Kidney (tissue), 14 donors: ENCODE results near the gene WTAP. TPM values are rescaled to one million over a fixed set of nuclear protein-coding genes. Genes with fewer than 3 reads are reported as not detected.
"Not testable (repeated sequence)": the region's sequence is repeated elsewhere in the genome, so short reads cannot be mapped to it uniquely, and the experiment has no call there.

ENCODE experiments used
- DNase-seq, 5 donors: peaks; one replicate each; pipeline ENCODE4 v3.0.0-alpha.2; 2013 to 2020
- FAIRE-seq: peaks from 2 replicates; lab custom pipeline; 2012; peaks lifted over from hg19 to GRCh38; lab: Jason Lieb, UNC
- H3K27ac ChIP-seq, 2 donors: one replicate each; pipeline ENCODE4 v1.7.0; 2013; ENCODE audit warnings: low read depth in 2 of 2, low read length in 2 of 2, inconsistent platforms in 1 of 2
- H3K27me3 ChIP-seq: one replicate; pipeline ENCODE4 v1.7.1; 2013; ENCODE audit warnings: low read length, inconsistent platforms; ENCODE audit not compliant: control insufficient read depth, insufficient read depth
- H3K36me3 ChIP-seq, 3 donors: one replicate each; pipeline versions ENCODE4 v1.7.0 to v1.7.1; 2013; ENCODE audit warnings: low read length in 3 of 3, control low read depth in 1 of 3, inconsistent platforms in 1 of 3; ENCODE audit not compliant: insufficient read depth in 3 of 3, control insufficient read depth in 2 of 3
- H3K4me1 ChIP-seq, 3 donors: one replicate each; pipeline versions ENCODE4 v1.7.0 to v1.7.1; 2013; ENCODE audit warnings: low read length in 3 of 3, inconsistent platforms in 1 of 3, low read depth in 1 of 3; ENCODE audit not compliant: control insufficient read depth in 2 of 3, insufficient read depth in 2 of 3
- H3K4me3 ChIP-seq, 3 donors: one replicate each; pipeline versions ENCODE4 v1.7.0 to v1.8.1; 2013; ENCODE audit warnings: low read length in 3 of 3, control low read depth in 1 of 3, inconsistent platforms in 1 of 3
- H3K9ac ChIP-seq, 3 donors: one replicate each; pipeline versions ENCODE4 v1.7.0 to v1.7.1; 2013; ENCODE audit warnings: low read length in 3 of 3, control low read depth in 1 of 3, inconsistent platforms in 1 of 3
- H3K9me3 ChIP-seq, 3 donors: one replicate each; pipeline versions ENCODE4 v1.7.0 to v1.7.1; 2013; ENCODE audit warnings: low read length in 3 of 3, control low read depth in 1 of 3, inconsistent platforms in 1 of 3; ENCODE audit not compliant: control insufficient read depth in 2 of 3, insufficient read depth in 1 of 3
- CTCF ChIP-seq: IDR thresholded peaks from 3 replicates; pipeline ENCODE4 v1.5.1; 2012; ENCODE audit warnings: mild to moderate bottlenecking, moderate library complexity, borderline replicate concordance; ENCODE audit not compliant: insufficient read depth; ENCODE audit errors: extremely low read depth
- intact Hi-C: fragments of 100-400 bp; cut with DNase I; formaldehyde crosslinking; loops from one replicate; pipeline ENCODE4 v1.11.1; 2022
- polyA plus RNA-seq: library from polyadenylated mRNA; stranded (reverse); fragments of 350-450 nt; fragmentation: Illumina TruSeq; extraction: RNeasy Lipid Tissue Mini Kit (QIAGEN cat#74804); gene quantifications from one replicate; pipeline ENCODE4 v1.2.3, GENCODE V29; 2014; ENCODE audit warnings: low read depth, low replicate concordance; ENCODE audit not compliant: insufficient read depth
- total RNA-seq: library from RNA; stranded (reverse); fragmentation: NEBNext Ultra II Directional; extraction: Animal tissue kit (Norgen Biotek cat#: 25700); gene quantifications from one replicate; pipeline ENCODE4 v1.2.1, GENCODE V29; 2021
- donor health status: control.
- donor health status: control.
- donor health status: control.
- donor health status: control.
- donor health status: control.
- donor health status: DM: yes; HTN: yes; CAD: no.
- donor health status: Normal renal cell carcinoma (clear cell type).

The WTAP gene
- total and polyA plus RNA-seq, 2 donors from 2014 or later: 63.5 to 108 TPM

GRCh38 chr6:159688266-159688905 lies 38.9 kb upstream of the WTAP start:
- H3K27me3 ChIP-seq: no peaks in the 10 kb centered on the region
- no peak for DNase-seq
- no peak overlapping the region for H3K9ac ChIP-seq
- no peaks in the 10 kb centered on the region for H3K9me3 ChIP-seq
- H3K36me3 ChIP-seq: peaks cover 0 to 40% (median 21%) of the 10 kb centered on the region in 3 donors
- intact Hi-C loops: loop anchor here (10.0 kb wide), 1 partner anchor 46 kb away; no protein-coding TSS in a partner anchor
- no peak for TF ChIP-seq CTCF
- peak overlapping the region in 1 of 3 donors; percentile 16 for H3K4me3 ChIP-seq
- no peak for FAIRE-seq
- H3K27ac ChIP-seq: no peak overlapping the region
- H3K4me1 ChIP-seq: peaks cover 0 to 7% (median 3%) of the 10 kb centered on the region in 3 donors

GRCh38 chr6:159689001-159689400 lies 38.3 kb upstream of the WTAP start:
- H3K9ac ChIP-seq: no peak overlapping the region
- peaks cover 0 to 35% (median 18%) of the 10 kb centered on the region in 3 donors for H3K36me3 ChIP-seq
- DNase-seq: no peak
- H3K9me3 ChIP-seq: no peaks in the 10 kb centered on the region
- H3K4me1 ChIP-seq: peaks cover 0 to 11% (median 3%) of the 10 kb centered on the region in 3 donors
- no peak overlapping the region for H3K27ac ChIP-seq
- FAIRE-seq: no peak
- no peak overlapping the region for H3K4me3 ChIP-seq
- TF ChIP-seq CTCF: no peak
- H3K27me3 ChIP-seq: no peaks in the 10 kb centered on the region
- intact Hi-C loops: loop anchor here (10.0 kb wide), 1 partner anchor 46 kb away; no protein-coding TSS in a partner anchor

- peaks cover 0 to 26% (median 14%) of the 10 kb centered on the region in 3 donors for H3K36me3 ChIP-seq
- H3K27ac ChIP-seq, H3K9me3 ChIP-seq, intact Hi-C loops, DNase-seq, FAIRE-seq, H3K4me3 ChIP-seq, H3K27me3 ChIP-seq, H3K9ac ChIP-seq: not testable (repeated sequence)
- H3K4me1 ChIP-seq: peaks cover 3 to 18% (median 6%) of the 10 kb centered on the region in 3 donors
Observed at GRCh38 chr6:159690135-159690534, 37.2 kb upstream of the WTAP start.

GRCh38 chr6:159691133-159691962 lies 36.0 kb upstream of the WTAP start:
- DNase-seq (peak in 2 of 5 donors; percentile 85 to 87), FAIRE-seq (peak; percentile 98)
- H3K9ac ChIP-seq: peak overlapping the region in 2 of 3 donors; percentile 90 to 95
- TF ChIP-seq CTCF: peak; percentile 76
- H3K36me3 ChIP-seq: peaks cover 0 to 19% (median 9%) of the 10 kb centered on the region in 3 donors
- no peaks in the 10 kb centered on the region for H3K27me3 ChIP-seq
- peak overlapping the region; percentile 47 to 96 (median 94) for H3K4me3 ChIP-seq
- H3K4me1 ChIP-seq: peaks cover 3 to 19% (median 7%) of the 10 kb centered on the region in 3 donors
- peak overlapping the region; percentile 94 to 97 for H3K27ac ChIP-seq
- no peaks in the 10 kb centered on the region for H3K9me3 ChIP-seq
- intact Hi-C loops: no loop called here
